SIG-M5 (cell line): Measurements from ENCODE around the gene ITFG1.
"Not testable (repeated sequence)": the region's sequence is repeated elsewhere in the genome, so short reads cannot be mapped to it uniquely, and the experiment has no call there.

ENCODE experiments used
- DNase-seq: peaks from one replicate; lab custom pipeline; 2025; lab: John Stamatoyannopoulos, UW

ITFG1 gene

GRCh38 chr16:47150067-47150466, 310.8 kb downstream of the ITFG1 start:
- no peak for DNase-seq

- no peak for DNase-seq
Measured at GRCh38 chr16:47144559-47144877, 316.3 kb downstream of the ITFG1 start.

- no peak for DNase-seq
Measured at GRCh38 chr16:47143677-47144558, 316.9 kb downstream of the ITFG1 start, which contains the start of gene NETO2. Gene NETO2 (minus strand): TSS chr16:47143945. CDS start chr16:47143612, 333 bp downstream.

- peak; percentile 2 for DNase-seq
Measured at GRCh38 chr16:47142821-47143676, 317.8 kb downstream of the ITFG1 start.

GRCh38 chr16:47142486-47142820, 318.4 kb downstream of the ITFG1 start:
- DNase-seq: peak; percentile 34

- DNase-seq: peak; percentile 11
Measured at GRCh38 chr16:47141773-47142485, 318.9 kb downstream of the ITFG1 start.

- no peak for DNase-seq
Measured at GRCh38 chr16:47140686-47141085, 320.2 kb downstream of the ITFG1 start.

GRCh38 chr16:47139561-47140185, 321.2 kb downstream of the ITFG1 start:
- no peak for DNase-seq

- not testable (repeated sequence) for DNase-seq
Measured at GRCh38 chr16:47137925-47138324, 322.9 kb downstream of the ITFG1 start.

- DNase-seq: no peak
Measured at GRCh38 chr16:47136099-47136842, 324.6 kb downstream of the ITFG1 start.

GRCh38 chr16:47134550-47134949, 326.3 kb downstream of the ITFG1 start:
- DNase-seq: no peak

- no peak for DNase-seq
Measured at GRCh38 chr16:47132308-47132707, 328.6 kb downstream of the ITFG1 start.

- DNase-seq: no peak
Measured at GRCh38 chr16:47129755-47130435, 331.0 kb downstream of the ITFG1 start.

- DNase-seq: no peak
Measured at GRCh38 chr16:47127541-47127940, 333.3 kb downstream of the ITFG1 start.

GRCh38 chr16:47125757-47126156, 335.1 kb downstream of the ITFG1 start:
- no peak for DNase-seq

- no peak for DNase-seq
Measured at GRCh38 chr16:47113130-47113529, 347.7 kb downstream of the ITFG1 start.

GRCh38 chr16:47110939-47111338, 349.9 kb downstream of the ITFG1 start:
- DNase-seq: no peak

- no peak for DNase-seq
Measured at GRCh38 chr16:47109361-47109760, 351.5 kb downstream of the ITFG1 start.
